SK-MEL-5 (cell line): ENCODE measurements around the gene ALG2. TPM values are rescaled to one million over a fixed set of nuclear protein-coding genes. Genes with fewer than 3 reads are reported as not detected.
A peak's percentile ranks its signal among the peaks of the same experiment; 100 is the strongest.

Source experiments
- DNase-seq: peaks from one replicate; pipeline ENCODE4 v3.0.0-alpha.2; 2016; ENCODE audit warnings: low read depth, low spot score
- in situ Hi-C: cut with HindIII; loops from 2 replicates; pipeline ENCODE4 v1.10.0; 2016; ENCODE audit warnings: low sequenced_read_pairs, high pct_unique_total_duplicates, low pct_unique_long_range_greater_than_20kb
- total RNA-seq: library from RNA; depleted of rRNA; stranded (reverse); fragments of >200 nt; shearing (Covaris generic); gene quantifications from 2 replicates; pipeline ENCODE4 v1.2.3, GENCODE V29; 2014

ALG2 gene
- total RNA-seq, 1 experiment from 2014 or later = 64.0 TPM

- DNase-seq = no peak
- in situ Hi-C loops = no loop called here
Measured at GRCh38 chr9:99182356-99182755, 39.4 kb downstream of the ALG2 start.

DNA sequence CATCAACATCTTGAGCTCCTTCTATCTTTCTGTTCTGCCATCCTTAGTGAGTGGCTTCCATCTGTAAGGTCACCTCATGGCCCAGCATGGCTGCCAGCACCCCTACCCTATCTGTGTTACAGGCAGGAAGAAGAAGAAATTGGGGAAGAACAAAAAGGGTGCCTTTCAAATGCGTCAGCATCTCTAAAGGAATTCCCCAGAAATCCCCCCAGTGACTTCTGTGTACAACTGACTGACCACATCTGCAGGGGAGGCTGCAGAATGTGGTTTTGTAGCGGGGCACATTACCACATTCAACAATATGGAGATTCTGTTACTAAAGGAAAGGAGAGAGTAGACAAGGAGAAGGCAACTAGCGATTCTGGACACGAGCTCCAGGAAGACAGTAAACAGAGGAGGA, 40.1 kb downstream of the ALG2 start:
- in situ Hi-C loops = no loop called here
- DNase-seq = no peak

GRCh38 chr9:99181206-99181605, 40.5 kb downstream of the ALG2 start:
- in situ Hi-C loops = no loop called here
- DNase-seq = no peak

- DNase-seq = no peak
- in situ Hi-C loops = no loop called here
Measured at GRCh38 chr9:99180662-99181061, 41.1 kb downstream of the ALG2 start.

DNA sequence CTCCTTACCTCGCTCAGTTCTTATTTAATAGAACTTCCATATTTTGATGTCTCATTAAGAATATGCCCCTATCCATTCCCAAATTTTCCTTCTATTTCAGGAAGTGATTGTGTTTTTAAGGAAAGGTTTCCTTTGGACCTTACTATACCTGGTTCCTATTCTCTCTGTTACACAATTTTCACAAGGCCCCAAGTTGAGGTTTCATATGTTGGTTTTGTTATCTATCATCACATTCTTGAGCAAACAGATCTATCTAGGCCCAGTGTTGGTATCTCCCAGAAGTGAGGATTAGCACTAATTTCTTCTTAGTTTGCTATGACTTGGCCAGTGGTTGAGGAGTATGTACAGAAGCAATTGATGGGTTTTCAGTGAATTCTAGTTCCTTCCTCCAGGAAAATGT, 41.5 kb downstream of the ALG2 start:
- DNase-seq = no peak
- in situ Hi-C loops = no loop called here

DNA sequence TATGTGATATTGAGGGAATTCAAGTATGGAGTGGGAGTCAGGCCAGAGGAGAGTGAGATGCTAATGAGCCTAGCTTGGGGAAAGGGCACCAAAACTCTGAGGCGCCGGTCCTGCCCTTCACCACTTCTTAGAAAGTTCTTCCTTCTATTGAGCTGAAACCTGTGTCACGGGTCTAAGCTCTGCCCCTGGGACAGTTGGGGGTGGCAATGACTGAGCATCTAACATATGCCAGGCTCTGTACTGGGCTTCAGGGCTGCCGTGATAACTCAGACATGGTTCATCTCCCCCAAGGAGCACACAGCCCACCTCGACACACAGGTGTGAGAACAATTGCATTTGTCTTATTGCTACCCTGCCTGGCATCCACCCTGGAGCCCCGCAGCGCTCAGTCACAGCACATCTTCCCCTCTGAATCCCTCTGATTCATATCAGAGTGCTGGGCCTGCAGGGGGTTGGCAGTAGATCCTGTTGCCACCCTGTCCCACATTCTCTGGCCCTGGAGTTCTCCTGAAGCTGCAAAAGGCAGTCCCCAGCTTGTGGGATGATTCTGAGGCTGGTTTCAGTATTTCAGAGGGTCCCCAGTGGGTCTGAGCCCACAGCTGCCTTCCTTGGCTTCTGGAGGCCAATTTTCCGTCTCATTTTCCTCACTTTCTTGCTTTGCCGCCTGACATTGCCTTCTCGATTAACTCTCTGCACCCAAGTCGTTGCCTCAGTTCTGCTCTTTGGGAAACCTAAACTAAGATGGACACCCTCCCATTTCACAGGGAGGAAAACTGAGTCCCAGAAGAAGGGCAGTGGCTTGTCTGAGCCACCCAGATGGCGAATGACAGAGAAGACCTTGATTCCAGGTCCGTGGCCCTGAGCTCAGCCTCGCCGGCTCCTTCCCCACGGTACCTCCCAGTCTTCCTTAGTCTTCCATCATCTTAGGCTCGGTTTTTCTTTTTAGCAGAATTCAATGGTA, 42.5 kb downstream of the ALG2 start:
- no peak for DNase-seq
- in situ Hi-C loops = no loop called here

DNA sequence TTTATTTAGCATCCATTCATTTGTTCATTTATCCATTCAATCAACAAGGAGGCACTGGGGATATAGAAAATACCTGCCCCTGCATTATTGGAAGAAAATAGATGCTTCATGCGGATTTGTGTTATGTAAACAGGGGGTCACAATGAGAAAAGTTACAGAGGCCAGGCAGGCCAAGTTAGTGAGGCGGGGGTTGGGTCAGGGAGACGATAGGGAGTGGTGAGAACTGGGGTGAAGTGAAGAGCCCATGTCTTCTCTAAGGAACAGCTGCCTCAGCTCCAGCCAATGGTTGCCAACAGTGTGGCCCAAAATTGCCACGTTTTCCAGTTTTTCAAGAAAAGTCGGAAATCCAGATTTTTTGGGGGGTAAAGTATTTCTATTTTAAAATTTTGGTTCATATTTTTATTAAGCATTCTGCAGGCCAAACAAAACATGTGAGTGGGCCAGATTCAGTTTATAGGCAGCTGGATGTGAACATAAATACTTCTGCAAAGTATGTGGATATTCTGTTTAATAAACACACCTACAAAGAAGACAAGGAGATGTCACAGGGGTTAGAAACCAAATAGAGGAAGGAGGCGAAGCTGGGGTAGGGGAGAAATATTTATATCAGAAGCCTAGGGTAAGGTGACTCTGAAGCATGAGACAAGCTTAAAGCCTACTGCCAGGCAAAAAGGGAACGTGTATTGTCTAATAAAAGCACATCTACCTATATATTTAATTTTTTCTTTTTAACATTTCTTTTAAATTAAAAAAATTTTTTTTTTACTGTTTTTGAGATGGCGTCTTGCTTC, 44.0 kb downstream of the ALG2 start:
- no peak for DNase-seq
- in situ Hi-C loops = no loop called here

- DNase-seq = peak; percentile 45
- in situ Hi-C loops = no loop called here
Measured at GRCh38 chr9:99176527-99177013, 45.2 kb downstream of the ALG2 start.

- peak; percentile 98 for DNase-seq
- in situ Hi-C loops = no loop called here
Measured at GRCh38 chr9:99173570-99174504, 47.9 kb downstream of the ALG2 start.

DNA sequence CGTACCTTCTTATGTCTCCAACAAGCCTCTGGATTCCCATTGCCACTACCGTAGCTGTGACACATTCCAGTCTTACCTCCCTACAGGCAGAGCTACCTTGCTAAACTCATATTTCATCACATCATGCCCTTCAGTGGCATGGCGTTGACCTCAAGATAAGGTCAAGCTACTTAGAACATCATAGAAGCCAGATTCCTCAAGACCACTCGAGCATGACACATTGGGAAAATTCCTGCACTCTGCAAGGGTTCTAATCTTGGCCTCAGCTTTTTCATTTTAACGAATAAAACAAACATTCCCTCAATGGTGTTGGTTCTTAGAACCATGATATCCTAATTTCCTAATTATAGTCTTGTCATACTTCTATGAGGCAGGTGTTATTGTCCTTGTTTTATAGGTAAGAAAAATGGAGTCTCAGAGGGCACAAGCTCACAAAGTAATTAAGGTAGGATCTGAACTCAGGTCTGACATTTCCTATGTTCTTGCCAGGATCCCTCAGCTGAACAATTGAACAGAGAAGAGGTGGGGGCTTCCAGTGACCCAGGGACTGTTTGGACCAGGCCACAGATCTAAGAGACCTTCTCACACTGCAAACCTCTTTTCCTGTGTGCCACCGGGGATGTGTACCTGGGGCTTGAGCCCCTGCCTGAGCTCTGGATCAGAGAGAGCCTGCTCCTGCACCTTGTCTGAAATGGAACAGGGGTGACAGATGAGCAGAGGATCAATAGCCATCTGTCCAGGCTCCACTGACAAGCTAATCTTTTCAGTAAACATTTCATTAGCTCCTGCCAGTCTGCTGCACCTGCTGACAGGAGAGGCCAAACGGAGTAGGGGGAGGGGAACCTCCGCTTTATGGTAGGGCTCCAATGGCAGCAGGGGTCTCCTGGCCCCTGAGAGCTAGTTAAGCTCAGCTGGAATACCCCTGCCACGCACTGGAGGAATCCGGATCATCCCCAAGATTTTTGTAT, 49.3 kb downstream of the ALG2 start:
- DNase-seq = no peak
- in situ Hi-C loops = no loop called here

GRCh38 chr9:99171225-99172123, 50.3 kb downstream of the ALG2 start:
- in situ Hi-C loops = no loop called here
- peak; percentile 21 for DNase-seq

GRCh38 chr9:99169982-99170761, 51.6 kb downstream of the ALG2 start:
- DNase-seq = peak; percentile 41
- in situ Hi-C loops = no loop called here

DNA sequence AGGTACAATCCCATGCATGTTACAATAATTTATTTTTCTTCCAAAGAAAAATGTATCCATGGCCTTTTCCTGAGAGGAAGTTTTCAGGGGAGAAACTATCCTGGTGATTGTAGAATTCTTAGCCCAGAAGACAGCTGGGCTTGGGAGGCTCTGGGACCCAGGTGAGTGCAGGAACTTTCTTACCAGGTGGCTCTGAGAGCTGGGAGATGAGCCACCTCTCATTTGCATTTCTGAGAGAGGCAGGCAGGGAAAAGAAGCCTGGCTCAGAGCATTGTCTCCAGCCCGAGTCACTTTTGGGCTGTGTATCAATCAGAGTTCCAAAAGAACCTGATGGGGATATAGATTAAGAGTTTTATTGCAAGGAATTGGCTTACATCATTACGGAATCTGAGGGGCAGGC, 52.7 kb downstream of the ALG2 start:
- in situ Hi-C loops = no loop called here

DNA sequence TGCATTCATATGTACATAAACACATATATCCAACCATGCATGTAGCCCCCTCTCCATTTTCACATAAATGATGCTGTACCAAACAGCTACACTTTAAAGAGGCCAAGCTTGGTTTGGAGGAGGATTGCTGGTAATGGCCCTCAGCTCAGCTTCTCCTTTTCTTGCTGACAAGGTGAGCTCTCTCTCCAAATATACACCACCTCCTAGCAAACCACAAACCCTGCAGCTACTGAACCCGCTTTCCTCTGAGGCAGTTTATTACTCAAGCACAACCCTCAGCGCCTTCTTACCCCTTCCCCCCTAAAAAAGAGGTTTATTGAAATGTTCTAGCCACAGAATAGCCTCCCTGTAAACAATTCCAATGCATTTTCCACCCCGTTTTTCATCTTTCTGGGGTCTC, 54.0 kb downstream of the ALG2 start:
- in situ Hi-C loops = no loop called here
- DNase-seq = no peak

More for the DNA sequence above, 52.7 kb downstream of the ALG2 start:
- no peak for DNase-seq

GRCh38 chr9:99167119-99167518, 54.6 kb downstream of the ALG2 start:
- in situ Hi-C loops = no loop called here
- no peak for DNase-seq
